Smooth muscle cell of the brain vasculature (primary cell): Measurements from ENCODE around the gene IL20RA.

Experiments
- DNase-seq: peaks from one replicate; pipeline ENCODE4 v3.0.0-alpha.2; 2012; ENCODE audit warnings: low read depth, low spot score

Gene IL20RA

DNA sequence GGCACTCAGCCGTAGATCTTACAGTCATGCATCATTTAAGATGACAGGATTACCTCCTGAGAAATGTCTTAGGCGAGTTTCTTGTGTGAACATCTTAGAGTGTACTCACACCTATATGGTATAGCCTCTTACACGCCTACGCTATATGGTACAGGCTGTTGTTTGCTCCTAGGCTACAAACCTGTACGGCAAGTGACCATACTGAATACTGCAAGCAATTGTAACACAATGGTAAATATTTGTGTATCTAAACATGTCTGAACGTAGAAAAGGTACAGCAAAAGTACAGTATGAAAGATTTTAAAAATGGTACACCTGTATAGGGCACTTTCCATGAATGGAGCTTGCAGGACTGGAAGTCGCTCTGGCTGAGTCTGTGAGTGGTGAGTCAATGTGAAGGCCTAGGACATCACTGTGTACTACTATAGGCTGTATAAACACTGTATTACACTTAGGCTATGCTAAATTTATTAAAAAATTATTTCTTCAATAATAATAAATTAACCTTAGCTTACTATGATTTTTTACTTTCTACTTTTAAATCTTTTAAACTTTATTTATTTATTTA is 541 bp upstream of the IL20RA start:
- no peak for DNase-seq

DNA sequence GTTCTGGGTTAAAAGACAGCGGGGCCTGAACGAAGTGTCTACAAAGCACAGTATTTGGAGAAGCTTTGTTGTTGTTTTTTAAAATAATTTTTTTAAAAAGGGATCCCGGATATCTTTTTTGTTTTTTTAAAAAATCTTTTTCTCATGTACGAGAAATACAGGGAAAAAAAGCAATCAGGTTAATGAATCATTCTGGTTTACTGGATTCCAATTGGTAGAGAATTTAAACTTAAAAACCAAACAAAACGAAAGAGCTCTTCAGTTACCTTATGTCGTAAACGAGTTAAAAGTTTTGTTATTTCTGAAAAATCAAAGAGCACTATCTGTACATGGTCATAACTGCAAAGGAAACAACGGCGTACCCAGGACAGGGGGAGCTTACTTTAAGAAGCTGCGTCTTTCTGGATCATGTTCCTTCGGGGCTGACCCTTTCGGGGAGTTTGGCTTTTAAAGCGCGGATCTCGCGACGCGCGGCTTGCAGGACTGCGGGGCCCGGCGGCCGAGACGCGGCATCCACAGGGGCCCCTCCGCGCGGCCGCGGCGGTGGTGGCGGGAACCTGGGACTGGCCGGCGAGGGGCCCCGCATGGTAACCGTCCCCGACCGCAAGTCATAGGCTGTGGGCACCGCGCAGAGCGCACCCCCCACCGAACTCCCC is 927 bp downstream of the IL20RA start:
- DNase-seq: no peak

DNA sequence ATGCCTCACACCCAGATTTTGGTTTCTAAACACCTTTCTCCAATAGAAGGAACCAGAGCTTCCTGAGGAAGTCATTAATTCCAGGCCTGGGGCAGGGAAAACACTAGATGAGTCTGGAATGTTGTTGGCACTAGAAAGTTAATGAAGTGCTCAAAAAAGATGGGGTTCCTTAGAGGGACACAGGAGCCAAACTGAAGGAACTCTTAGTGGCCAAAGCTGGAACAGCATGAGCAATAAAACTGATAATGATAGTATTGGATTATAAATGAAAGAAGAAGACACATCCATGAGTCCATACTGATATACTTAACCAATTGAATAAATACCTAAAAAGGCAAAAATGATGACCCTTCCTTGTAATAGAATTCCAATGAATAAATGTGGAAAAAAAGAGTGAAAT is 4.4 kb downstream of the IL20RA start:
- DNase-seq: no peak

DNA sequence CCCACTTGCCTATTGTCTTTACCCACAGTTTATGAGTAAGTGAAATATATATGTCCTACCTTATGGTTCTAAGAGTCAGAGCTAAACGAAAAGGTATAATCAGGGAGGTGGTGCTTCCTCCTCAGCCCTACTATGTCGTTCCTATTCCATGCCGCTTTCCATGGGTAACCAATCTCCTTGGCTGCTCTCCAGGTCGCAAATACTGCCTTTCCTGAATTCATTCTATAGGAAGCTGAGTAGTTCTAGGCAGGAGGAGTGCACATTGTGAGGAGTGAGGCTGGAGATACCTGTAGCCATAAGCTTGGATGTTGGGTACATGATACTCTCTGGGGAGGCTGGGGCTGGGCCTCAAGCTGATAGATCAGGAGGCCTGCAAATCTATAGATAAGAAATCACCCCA is 5.8 kb downstream of the IL20RA start:
- DNase-seq: no peak

DNA sequence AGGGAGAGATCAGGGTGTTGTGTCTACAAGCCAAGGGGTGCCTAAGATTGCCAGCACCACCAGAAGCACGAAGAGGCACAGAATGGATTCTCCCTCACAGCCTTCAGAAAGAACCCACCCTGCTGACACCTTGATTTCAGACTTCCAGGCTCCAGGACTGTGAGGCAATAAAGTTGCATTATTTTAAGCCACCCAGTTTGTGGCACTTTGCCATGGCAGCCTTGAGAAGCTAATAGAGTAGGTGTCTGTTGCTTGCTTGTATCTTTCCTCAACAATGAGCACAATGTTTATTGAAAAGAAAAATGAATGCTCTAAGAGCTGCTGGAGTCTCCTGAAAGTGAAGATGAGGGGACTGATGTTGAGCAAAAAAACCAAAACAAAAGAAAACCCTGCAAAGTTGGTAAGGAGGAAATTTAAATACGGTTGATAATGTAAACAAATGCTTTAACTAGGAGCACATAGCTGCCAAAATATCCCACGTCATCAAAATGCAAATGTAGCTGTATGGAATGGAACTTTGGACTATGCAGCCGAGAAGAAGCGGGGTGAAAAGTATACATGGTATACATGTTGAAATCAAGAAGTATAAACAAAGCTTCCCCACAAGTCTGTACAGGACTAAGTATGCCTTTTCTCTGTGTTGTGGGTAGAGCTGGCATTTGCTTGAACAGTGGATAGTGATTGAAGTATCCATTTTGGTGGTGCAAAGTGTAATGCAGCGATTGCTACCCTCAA is 8.0 kb downstream of the IL20RA start:
- no peak for DNase-seq

DNA sequence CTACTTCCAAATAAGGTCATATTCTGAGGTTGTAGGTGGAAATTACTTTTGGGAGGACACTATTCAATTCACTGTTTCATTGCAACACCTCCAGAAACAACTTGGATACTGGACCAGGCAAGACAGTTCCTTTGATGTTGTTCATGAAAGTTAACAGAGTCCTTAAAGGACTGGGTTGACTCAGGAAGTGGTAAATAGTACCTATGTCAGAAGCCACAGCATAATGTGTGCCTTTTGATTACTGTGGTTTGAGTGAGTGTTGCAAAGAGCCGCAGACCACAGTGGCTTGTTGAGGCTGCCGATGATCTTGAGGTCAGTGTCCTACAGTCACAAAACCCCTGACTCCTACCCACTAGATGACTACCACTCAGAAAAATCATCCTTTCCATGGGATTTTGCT is 10.9 kb downstream of the IL20RA start:
- no peak for DNase-seq

DNA sequence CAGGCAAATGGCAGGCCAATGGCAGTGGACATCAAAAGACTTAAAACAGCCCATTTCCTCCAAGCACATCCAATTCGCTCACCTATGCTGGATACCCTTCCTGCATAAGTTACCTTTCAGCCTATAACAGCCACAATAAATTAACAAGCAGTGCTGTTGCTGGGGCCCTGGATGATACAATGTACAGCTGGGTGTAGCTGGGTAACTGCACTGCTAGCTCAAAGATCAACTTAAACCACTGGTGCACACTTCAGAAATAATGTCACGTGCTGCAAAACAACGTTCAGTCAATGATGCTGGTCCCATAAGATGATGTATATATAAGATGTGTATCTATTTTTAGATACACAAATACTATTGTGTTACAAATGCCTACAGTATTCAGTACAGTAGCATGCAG is 13.6 kb downstream of the IL20RA start:
- no peak for DNase-seq

DNA sequence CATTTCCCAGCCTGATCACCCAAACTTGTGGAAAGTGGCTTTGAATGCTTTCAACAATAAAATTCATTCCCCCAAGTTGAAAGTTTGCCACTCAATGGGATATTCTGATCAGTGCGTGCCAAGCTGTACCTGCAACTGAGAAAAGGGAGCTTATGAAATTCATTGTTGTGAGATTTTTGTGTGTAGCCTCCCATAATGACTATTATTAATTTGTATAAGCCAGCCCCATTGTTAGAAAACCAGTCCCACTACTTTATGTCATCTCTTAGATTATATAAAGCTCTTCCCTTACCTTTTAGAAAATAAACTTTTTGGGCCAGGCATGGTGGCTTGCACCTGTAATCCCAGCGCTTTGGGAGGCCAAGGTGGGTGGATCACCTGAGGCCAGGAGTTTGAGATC is 15.9 kb downstream of the IL20RA start:
- no peak for DNase-seq

DNA sequence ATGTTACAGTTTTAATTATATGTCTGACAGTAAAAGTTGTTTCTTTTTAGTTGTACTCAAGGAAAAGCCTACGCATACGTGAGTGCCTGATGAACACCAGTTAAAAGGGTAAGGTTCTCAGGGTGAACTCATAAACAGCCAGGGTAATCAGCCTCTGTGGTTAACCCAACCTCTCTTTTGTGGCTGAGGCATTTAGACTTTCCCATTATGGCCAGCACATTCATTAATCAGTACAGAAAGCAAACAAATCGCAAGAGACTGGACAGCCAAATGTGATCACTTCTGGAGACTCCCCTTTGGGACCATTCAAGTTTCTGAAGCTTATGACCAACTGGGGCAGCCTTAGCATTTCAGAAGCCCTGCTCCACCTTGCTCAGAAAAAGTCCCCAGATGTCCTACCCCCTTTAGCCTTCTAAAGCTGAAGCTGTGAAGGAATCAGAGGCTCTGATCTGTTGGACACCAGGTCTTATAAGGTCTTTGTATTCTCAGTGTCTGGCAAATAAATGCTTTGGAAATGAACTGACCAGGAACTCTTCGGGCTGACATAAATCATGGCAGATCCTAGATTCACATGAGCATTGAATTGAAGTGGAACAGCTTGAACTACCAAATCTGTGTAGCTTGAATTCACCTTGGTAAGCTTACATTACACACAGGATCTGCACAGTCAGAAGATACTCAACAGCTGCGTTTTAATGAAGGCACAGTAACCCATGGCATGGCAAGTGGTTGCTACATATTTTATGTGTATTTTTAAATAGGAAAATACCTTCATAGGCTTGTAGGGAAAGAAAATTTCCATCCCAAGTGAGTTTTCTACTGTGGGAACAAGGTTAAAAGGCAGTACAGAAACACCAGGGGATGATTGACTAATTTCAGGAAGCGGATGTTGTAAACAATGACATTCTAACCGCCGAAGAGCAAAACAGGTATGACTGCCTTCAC is 18.7 kb downstream of the IL20RA start:
- DNase-seq: no peak

DNA sequence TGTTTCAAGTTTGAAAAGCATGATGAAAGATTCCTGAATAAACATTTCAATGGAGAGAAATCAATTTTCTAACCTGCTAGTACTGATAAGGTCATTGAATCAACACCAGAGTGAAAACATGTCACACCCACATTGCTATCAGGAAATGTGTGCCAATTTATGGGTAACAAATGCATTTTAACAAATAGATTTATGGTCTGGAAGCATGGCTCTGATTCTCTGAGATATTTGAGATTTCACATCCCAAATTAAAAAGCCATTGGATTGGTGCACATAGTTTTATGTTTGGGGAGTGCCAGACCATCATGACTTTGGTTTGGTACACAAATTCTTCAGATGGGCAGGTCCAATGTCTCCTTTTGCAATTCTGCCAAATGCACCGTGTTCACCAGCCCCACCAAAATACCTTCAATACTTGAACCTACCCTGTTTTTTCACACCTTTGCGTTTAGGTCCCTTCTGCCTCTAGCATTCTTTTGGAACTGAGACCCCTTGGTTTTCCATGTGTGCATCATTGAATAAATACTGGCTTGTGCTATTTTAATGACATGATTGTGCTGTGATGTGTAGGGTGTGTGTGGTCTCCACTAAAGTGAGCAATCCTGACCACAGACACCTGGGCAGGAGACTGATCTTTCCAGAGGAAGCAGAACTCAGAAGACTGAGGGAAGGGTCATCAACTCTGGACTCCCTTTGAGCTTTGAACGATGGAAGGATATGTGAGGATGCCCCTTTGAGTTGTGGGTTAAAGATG is 20.4 kb downstream of the IL20RA start:
- no peak for DNase-seq

DNA sequence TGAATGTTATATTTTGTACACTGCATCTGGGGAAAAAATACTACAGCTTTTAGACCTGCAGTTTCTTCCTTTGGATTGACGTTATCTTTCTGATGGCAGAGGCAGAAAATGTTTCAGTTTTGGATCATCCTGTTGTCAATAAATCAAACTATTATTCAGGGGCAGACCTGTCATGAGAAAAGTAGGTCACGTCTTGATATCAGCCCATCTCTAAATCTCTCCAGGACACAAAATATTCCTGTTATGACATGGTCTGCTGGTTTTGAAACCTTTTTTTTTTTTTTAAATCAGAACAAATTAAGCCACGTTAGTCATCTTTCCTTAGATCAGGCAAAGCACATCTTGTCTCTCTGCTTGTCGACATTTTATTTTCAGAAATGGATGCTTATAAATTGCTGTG is 24.0 kb downstream of the IL20RA start:
- no peak for DNase-seq

DNA sequence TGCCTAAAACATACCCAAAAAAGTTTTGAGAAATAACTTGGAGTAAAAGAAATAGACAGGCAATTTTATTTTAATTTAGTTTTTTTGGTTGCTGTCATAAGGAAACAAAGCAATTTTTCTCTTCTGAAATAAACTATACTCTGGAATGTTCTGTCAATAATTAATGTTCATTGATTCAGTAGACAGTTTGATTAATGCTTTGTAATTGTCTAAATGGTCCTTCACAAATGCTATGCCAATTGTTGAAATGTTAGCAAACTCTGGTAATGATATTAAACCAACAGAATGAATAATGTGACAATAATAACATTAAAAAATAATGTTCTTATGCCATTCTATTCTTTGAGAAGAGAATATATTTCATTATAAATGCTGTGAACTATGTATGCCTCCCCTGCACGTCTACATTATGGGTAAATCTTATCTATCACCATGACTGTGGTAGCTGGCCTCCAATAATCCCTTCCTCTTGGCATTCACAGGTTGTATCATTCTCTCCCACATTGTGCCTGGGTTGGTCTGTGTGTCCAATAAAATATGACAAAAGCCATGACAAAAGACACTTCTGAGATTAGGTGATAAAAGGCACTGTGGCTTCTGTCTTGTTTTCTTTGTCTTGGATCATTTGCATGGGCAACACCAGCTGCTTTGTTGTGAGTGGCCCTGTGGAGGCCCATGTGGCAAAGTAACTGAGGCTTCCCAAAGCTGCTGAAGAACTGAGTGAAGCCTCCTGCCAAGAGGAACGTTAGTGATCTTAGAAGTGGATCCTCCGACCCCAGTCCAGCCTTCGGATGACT is 25.1 kb downstream of the IL20RA start:
- DNase-seq: no peak

DNA sequence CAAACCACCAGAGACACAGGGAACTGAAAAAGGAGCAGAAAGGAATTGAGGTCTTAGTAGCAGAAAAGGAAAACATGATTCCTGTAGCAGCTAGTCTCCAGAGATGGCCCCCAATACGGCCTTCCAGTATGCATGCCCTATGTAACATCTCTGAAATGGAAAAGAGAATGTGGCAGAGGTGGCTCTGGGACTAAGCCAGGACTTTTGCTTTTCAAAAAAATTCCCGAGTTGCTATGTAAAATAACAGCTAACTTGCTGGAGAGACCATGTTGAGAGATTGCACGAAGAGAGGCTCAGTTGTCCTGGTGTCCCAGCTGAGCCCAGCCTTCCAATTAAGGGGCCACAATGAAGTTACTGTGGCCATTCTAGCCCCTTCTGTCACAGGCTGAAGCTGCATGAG is 27.7 kb downstream of the IL20RA start:
- no peak for DNase-seq

DNA sequence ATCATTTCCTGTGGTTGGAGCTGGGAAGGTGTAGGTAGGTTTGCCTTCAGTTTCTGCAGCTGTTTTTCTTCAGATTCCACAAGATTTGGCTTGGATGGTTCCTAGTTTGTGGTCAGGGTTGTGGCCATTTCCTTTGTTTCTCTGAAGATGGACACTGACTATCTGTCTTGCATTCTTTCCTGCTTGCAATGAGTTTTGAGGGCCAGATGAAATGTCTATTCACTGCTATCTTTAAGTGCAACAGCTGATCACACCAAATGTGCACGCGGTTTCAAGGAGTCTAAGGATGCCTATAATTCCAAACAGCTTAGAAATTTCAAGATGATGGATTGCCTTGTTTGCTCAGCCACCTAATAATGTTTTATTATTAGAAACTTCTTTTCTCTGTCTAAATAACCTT is 28.4 kb downstream of the IL20RA start:
- no peak for DNase-seq

DNA sequence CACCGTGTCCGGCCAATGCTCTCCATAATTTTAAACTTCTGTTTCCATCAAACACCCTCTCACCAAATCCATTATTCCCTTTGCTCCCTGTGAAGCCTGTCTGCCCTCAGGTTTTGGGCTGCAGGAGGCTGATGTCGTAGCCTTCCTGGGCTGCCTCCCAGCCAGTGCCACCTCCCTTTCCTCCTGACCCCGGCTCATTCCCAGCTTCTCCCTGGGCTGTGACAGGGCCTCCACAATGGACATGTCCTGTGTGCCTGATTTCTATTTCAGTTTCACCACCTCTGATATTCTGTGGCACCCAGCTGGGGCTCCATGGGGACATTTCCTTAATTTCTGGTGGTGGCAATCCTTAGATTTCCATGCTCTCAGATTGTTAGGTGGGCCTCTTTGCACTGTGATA is 28.8 kb downstream of the IL20RA start:
- DNase-seq: no peak

DNA sequence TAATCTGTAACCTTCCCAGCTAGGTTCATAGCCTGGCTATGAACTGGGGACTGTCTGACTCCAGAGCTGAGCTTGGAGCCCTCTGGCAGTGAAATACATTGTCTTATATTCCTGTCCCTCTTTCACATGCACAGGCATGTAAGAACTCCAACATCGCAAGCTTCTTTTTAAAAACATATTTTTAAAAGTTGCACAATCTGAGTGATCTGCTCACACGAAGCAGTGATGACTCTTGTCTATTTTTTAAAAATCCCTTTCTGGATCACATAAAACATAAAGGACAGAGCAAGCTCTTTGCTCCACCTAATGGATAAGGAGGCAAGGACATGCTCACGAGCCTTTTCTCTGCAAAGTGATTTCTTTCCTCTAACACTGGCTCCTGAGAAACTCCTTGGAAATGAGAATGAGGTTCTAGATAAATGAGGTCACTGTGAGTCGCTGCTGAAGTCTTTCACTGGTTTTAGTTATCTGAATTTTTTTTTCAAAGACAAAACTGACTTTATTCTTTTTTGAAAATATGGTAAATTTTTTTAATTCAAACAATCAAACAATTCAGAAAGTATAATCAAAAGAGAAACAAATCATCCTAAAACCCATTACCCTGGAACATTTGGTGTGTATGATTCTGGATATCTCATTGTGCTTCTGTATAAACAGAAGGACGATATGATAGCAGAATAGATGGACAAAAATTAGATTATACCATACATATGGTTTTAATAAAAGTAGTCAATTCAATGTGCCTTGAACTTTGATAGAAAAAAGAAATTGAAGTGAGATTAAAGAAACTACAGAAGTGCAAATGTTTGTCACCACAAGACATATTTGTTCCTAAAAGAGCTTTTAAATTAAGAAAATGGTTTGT is 30.8 kb downstream of the IL20RA start:
- DNase-seq: peak; percentile 6

DNA sequence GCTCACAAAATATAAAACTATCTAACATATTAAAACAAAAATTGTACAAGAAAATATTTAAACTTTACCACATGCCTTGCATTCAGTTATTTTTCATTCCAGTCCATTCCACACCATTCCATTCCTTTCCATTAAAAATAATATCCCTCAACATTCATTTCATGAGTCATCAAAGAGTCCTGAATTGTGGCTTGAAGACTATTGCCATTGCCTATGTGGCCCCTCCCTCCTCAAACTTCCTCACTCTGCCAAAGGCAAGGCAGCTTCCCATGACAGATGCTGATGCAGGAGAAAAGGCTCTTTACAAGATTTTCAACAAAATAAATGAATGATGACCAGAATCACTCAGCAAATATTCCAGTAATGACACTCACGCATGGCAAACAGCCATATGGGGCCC is 31.7 kb downstream of the IL20RA start:
- DNase-seq: no peak

DNA sequence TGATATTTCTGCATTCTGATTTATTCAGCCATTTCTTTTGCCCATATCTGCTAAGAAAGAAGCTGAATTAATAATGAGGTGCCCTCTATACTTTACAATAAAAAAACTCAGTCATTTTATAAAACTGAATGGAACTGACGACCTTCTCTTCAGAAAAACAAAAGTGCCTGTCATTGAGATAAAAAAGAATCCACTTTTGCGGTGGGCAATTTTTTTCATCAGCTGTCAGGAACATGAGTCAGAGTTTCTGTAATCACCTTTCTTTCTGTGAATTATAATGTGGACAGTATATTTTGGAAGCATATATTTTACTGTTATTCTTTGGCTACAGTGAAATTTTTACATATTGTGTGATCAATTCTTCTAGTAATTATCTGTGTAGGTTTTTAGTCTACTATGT is 33.4 kb downstream of the IL20RA start:
- DNase-seq: no peak

DNA sequence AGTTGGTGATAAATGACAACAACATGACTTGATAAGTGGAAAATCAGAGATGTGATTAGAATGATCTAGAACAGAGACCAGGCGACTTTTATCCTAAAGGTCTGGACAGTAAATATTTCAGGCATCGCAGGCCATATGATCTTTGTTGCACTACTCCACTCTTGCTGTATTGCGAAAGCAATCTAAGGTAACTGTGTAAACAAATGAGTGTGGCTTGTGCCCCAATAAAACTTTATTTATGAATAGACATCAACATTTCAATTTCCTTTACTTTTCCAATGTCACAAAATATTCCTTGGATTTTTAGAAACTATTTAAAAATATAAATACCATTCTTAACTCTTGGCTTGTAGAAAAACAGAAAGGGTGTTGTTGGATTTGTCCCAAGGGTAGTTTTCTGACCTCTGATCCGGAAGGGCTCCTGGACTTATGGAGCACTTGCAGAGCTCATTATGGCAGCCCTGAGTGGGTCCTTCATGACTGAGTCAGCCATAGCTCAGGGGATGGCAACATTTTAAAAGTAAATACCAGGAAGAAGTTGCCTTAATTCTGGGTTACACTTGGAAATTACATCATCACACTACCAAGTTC is 34.5 kb downstream of the IL20RA start:
- DNase-seq: no peak
